HEK293 (cell line): Measurements from ENCODE around the gene FYB1.

Experiments used
- ATF2 ChIP-seq: fragments of 450-650 bp; formaldehyde crosslinking; IDR thresholded peaks from 2 replicates; pipeline ENCODE4 v1.5.1; 2016; ENCODE audit warnings: missing biosample characterization, missing genetic modification characterization, low read depth
- KLF9 ChIP-seq: fragments of 450-650 bp; formaldehyde crosslinking; IDR thresholded peaks from 2 replicates; pipeline ENCODE4 v1.5.1; 2016; ENCODE audit warnings: missing biosample characterization, missing genetic modification characterization, low read depth
- TCF7L2 ChIP-seq: IDR thresholded peaks from 2 replicates; pipeline ENCODE4 v1.6.1; 2011; ENCODE audit warnings: low read depth, mild to moderate bottlenecking, inconsistent platforms, low read length, moderate library complexity, borderline replicate concordance
- ZNF302 ChIP-seq: fragments of 450-650 bp; formaldehyde crosslinking; IDR thresholded peaks from 2 replicates; pipeline ENCODE4 v1.5.1; 2016; ENCODE audit warnings: missing biosample characterization, missing genetic modification characterization, low read depth
- ZNF416 ChIP-seq: fragments of 450-650 bp; formaldehyde crosslinking; IDR thresholded peaks from 2 replicates; pipeline ENCODE4 v1.5.1; 2016; ENCODE audit warnings: missing biosample characterization, missing genetic modification characterization
- ZNF555 ChIP-seq: fragments of 450-650 bp; formaldehyde crosslinking; conservative IDR thresholded peaks from 2 replicates; pipeline ENCODE4 v1.5.1; 2017; ENCODE audit warnings: missing biosample characterization, mild to moderate bottlenecking, missing genetic modification characterization, inconsistent platforms
- ZNF639 ChIP-seq: fragments of 450-650 bp; formaldehyde crosslinking; IDR thresholded peaks from 2 replicates; pipeline ENCODE4 v1.5.1; 2016; ENCODE audit warnings: missing biosample characterization, missing genetic modification characterization
- ZNF785 ChIP-seq: fragments of 450-650 bp; formaldehyde crosslinking; IDR thresholded peaks from 2 replicates; pipeline ENCODE4 v1.5.1; 2016; ENCODE audit warnings: missing biosample characterization, missing genetic modification characterization
- TF ChIP-seq, protein P1 (sequence below): fragments of 450-650 bp; formaldehyde crosslinking; IDR thresholded peaks from 2 replicates; pipeline ENCODE4 v1.5.1; 2016; ENCODE audit warnings: missing biosample characterization, missing genetic modification characterization

DNA sequence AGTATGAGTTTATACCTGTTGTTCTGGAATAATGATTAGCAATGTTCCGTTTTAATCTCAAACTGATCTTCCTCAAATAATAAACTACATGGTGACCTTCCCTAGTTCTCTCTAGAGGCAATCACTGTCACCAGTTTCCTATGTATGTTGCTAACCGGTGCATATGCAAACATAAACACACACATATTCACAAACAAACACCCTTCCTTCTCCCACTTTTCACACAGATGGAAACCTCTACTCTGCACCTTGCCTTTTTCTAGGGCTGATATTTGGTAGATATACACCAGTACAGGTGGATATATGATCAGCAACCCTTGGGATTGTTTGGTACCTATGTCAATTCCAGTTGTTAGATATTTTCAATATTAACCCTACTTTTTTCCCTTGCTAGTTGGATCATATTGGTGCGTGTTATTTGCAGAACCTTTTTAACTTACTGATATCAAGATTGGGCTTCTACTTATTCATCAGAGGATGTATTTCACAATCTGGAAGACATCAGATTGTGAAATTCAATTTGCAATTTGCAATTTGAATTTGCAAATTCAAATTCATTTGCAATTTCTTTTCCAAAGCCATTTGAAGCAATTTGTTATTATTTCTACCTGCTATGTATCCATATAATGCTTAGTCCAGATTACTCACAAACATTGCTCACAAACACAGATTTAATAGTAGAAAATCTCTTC, 12.6 kb downstream of the FYB1 start:
- TF ChIP-seq ZNF302 (tag by site-specific recombination) (no peak), ZNF639 (tag by site-specific recombination) (no peak), KLF9 (tag by site-specific recombination) (no peak), ATF2 (no peak), TCF7L2 (no peak), ZNF416 (tag by site-specific recombination) (no peak), ZNF555 (no peak), ZNF785 (tag by site-specific recombination) (no peak)
- TF ChIP-seq, protein P1, sequence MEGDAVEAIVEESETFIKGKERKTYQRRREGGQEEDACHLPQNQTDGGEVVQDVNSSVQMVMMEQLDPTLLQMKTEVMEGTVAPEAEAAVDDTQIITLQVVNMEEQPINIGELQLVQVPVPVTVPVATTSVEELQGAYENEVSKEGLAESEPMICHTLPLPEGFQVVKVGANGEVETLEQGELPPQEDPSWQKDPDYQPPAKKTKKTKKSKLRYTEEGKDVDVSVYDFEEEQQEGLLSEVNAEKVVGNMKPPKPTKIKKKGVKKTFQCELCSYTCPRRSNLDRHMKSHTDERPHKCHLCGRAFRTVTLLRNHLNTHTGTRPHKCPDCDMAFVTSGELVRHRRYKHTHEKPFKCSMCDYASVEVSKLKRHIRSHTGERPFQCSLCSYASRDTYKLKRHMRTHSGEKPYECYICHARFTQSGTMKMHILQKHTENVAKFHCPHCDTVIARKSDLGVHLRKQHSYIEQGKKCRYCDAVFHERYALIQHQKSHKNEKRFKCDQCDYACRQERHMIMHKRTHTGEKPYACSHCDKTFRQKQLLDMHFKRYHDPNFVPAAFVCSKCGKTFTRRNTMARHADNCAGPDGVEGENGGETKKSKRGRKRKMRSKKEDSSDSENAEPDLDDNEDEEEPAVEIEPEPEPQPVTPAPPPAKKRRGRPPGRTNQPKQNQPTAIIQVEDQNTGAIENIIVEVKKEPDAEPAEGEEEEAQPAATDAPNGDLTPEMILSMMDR (tag by site-specific recombination) = no peak
